ENCODE measurements around the gene COQ5. TPM values are rescaled to one million over a fixed set of nuclear protein-coding genes. Genes with fewer than 3 reads are reported as not detected.
A peak's percentile ranks its signal among the peaks of the same experiment; 100 is the strongest.

The COQ5 gene
- total and polyA plus RNA-seq, 9 donors: 20.7 to 34.0 (median 22.7) TPM

GRCh38 chr12:120498870-120499515 is 30.0 kb downstream of the COQ5 start:
- H3K4me3 ChIP-seq: no peak overlapping the region
- WGBS, 3 donors: 74 to 86% (median 84%) methylated on average over 3 of the region's 3 CpGs
- no peaks in the 10 kb centered on the region for H3K27me3 ChIP-seq
- intact Hi-C loops (cut with DNase I): no loop called here
- no peaks in the 10 kb centered on the region for H3K9me3 ChIP-seq
- no peaks in the 10 kb centered on the region for H3K36me3 ChIP-seq
- TF ChIP-seq CTCF (IDR thresholded peaks at IDR 0.05) (no peak), EP300 (IDR thresholded peaks at IDR 0.05) (no peak), POLR2A (IDR thresholded peaks at IDR 0.05) (no peak)
- H3K4me1 ChIP-seq (ENCODE audit: insufficient read depth): peaks cover 5% of the 10 kb centered on the region
- H3K27ac ChIP-seq: no peak overlapping the region
- no peak for DNase-seq

GRCh38 chr12:120497524-120498150 is 31.3 kb downstream of the COQ5 start:
- 3 to 10% (median 5%) methylated on average over 9 of the region's 9 CpGs for WGBS, 3 donors
- Histone ChIP-seq H3K4me3 (peak overlapping the region; percentile 97), H3K27me3 (no peaks in the 10 kb centered on the region), H3K36me3 (no peaks in the 10 kb centered on the region), H3K9me3 (no peaks in the 10 kb centered on the region), H3K4me1 (ENCODE audit: insufficient read depth) (peaks cover 5% of the 10 kb centered on the region), H3K27ac (no peak overlapping the region)
- TF ChIP-seq POLR2A (IDR thresholded peaks at IDR 0.05): no peak
- TF ChIP-seq CTCF (IDR thresholded peaks at IDR 0.05): no peak
- no peak for TF ChIP-seq EP300 (IDR thresholded peaks at IDR 0.05)
- DNase-seq: no peak
- intact Hi-C loops (cut with DNase I): no loop called here

- intact Hi-C loops (cut with DNase I): no loop called here
- peak; percentile 73 to 83 (median 76) for DNase-seq
- WGBS, 3 donors: 1 to 2% (median 1%) methylated on average over 47 of the region's 47 CpGs
Observed at GRCh38 chr12:120496413-120497340, 32.3 kb downstream of the COQ5 start.

More at GRCh38 chr12:120496413-120497340, 32.3 kb downstream of the COQ5 start:
- Histone ChIP-seq H3K27ac (peak overlapping the region; percentile 60 to 83), H3K36me3 (no peaks in the 10 kb centered on the region), H3K4me1 (ENCODE audit: insufficient read depth) (peaks cover 5% of the 10 kb centered on the region), H3K4me3 (peak overlapping the region; percentile 97), H3K27me3 (no peaks in the 10 kb centered on the region), H3K9me3 (no peaks in the 10 kb centered on the region)
- no peak for TF ChIP-seq EP300 (IDR thresholded peaks at IDR 0.05)
- TF ChIP-seq POLR2A (IDR thresholded peaks at IDR 0.05): no peak
- TF ChIP-seq CTCF (IDR thresholded peaks at IDR 0.05): no peak
